HG02759 (cell line): ENCODE results near the gene SH3RF2.
"Not testable (repeated sequence)": the region's sequence is repeated elsewhere in the genome, so short reads cannot be mapped to it uniquely, and the experiment has no call there.

Experiments used
- ATAC-seq: cut with Tn5 transposase; IDR thresholded peaks from one replicate; pipeline ENCODE4 v1.9.1; 2021; ENCODE audit warnings: mild to moderate bottlenecking, moderate library complexity; ENCODE audit not compliant: unreplicated experiment

The SH3RF2 gene

DNA sequence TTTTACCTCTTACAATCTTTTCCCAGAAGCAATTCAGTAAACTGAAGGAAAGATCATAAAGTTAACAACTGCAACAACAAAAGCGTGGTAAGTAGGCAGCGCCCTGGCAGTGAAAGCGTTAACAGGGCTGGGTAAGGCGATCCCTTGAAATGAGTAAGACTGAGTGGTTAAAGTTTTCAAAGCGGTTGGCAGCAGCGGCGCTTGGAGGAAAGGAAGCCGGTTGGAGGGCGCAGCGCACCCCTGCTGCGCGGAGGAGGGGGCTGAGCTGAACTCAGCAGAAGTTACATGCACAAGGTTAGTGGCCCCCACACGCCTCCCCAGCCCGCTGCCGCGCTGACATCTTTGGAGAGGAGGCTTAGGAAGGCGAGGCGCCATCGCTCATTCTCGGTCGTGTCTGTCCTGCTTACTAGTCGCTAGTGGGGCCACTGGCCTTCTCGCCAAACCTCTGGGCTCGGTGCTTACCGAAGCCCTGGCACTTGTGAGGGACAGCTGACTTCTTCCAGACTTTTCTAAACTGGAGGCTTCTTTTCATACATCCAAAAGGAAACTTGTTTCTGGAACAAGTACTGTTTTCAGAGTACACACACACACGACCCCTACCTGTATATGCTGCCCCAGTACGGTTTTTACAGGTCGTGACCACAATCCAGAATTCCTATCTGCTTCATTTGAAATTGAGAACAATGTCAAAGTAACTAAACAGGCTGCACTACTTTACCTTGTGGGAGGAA lies at the start of gene SH3RF2:
Gene SH3RF2 (plus strand): TSS at position 178 of the 731 bp plus-strand sequence. CDS start 1,351 bp downstream, outside the sequence.
- ATAC-seq: no peak

- no peak for ATAC-seq
Observed at GRCh38 chr5:145887217-145887616, 49.2 kb upstream of the SH3RF2 start.

DNA sequence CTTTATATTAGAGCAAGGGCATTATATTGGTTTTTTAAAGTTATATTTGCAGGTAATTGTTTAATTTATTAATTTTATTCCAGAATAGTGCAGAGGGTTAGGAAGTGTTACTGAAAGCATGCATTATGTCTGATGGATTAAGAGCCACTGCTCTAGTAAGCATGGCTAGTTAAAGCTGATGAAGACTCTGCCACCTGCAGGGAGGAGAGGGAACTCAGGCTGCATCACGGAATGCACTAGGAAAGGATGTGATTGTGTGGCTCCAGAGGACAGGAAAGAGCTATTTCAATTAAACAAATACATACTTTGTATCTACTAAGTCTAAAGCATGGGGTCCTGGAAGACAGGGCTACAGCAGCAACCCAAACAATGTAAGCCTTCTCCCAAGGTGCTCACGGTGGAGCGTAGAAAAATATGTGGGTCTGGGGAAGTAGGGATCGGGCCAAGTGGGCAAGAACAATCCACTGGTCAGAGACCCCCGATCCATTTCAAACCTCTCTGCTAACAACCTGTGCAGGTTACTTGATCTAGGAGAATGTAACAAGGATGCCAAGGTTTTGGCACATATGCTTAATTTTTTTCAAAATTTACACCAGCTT lies 48.3 kb upstream of the SH3RF2 start:
- no peak for ATAC-seq

- no peak for ATAC-seq
Observed at GRCh38 chr5:145889611-145890010, 46.8 kb upstream of the SH3RF2 start.

GRCh38 chr5:145891378-145891777 lies 45.0 kb upstream of the SH3RF2 start:
- not testable (repeated sequence) for ATAC-seq

DNA sequence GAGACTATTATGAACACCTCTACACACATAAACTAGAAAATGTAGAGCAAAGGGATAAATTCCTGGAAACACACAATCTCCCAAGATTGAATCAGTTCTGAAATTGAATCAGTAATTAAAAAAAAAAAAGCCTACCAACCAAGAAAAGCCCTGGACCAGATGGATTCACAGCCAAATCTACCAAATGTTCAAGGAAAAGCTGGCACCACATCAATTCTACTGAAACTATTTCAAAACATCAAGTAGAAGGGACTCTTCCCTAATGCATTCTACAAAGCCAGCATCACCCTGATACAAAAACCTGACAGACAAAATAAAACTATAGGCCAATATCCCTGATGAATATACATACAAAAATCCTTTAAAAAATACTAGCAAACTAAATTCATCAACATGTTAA lies 38.2 kb upstream of the SH3RF2 start:
- no peak for ATAC-seq

- ATAC-seq: no peak
Observed at GRCh38 chr5:145902421-145902820, 34.0 kb upstream of the SH3RF2 start.

DNA sequence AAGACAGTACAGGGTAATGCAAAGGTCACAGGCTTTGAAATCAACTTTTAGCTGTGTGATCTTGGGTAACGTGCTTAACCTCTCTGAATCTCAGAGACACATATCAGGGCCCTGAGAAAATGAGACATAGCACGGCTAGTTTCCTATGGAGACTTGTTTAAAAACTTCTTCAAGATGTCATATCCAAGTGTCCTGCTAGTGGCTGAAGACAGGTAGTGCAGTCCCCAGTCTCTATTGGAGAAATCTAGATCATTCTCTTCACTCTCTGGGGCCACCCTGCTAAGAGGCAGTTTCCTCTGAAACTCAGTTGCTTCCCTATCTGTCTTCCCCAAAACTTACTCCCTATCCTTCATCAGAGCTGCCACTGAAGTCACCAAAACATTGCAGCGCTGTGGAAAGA lies 33.3 kb upstream of the SH3RF2 start:
- no peak for ATAC-seq

DNA sequence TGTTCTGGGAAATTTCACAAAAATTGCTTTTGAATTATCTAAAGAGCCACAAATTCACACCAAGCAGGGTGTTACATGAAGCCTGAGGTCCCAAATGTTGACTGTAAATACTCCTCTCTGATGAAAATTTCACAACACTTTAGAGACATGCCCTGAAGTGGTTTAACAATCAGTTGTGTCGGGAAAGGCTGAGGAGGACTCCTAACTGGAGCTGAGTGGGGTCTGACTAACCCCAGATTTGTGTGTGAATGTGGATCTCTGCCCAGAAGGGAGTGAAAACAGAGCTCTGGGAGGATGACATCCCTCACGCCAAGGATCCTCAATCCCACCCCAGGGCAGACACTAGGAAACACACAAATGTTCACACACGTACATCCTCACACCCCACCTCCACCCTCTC lies 32.5 kb upstream of the SH3RF2 start:
- ATAC-seq: no peak

DNA sequence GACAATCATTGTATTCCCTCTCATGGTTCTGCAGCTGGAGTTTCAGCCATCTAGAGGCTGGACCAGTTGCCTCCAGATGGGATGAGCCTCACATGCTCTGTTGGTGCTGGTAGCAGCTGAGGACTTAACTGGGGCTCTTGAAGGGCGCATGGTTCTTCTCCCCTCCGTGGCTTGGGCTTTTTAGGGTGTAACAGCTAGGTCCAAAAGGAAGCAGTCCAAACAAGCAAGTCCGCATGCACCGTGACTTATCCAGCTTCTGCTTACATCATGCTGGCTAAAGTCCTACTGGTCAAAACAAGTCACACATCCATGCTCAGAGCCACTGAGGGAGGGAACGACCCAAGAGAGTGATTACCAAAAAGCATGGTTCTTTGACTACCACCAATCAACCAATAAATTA lies 31.6 kb upstream of the SH3RF2 start:
- no peak for ATAC-seq

GRCh38 chr5:145906401-145906800 lies 30.0 kb upstream of the SH3RF2 start:
- ATAC-seq: no peak

- no peak for ATAC-seq
Observed at GRCh38 chr5:145908206-145908960, 28.0 kb upstream of the SH3RF2 start.

DNA sequence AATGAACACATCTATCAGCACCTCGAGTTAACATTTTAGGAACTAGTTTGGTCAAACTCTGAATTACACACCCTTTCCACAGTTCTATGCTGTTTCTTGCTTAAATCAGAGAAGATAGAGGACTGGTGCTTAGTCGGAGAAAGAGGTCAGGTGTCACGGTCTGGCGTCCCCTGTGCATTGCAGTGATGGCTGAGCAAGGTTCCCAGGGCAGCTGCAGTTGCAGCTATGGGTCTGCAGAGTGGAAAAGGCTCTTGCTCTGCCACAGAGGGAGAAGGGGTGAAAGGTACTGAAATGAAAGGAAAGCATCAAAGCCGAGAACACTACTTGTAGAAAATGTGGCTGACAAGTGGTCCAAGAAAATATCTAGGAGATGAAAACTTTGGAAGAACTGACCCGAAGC lies 25.2 kb upstream of the SH3RF2 start:
- no peak for ATAC-seq

GRCh38 chr5:145912019-145912418 lies 24.4 kb upstream of the SH3RF2 start:
- ATAC-seq: no peak

- ATAC-seq: no peak
Observed at GRCh38 chr5:145912594-145912993, 23.8 kb upstream of the SH3RF2 start.

- no peak for ATAC-seq
Observed at GRCh38 chr5:145913701-145914100, 22.7 kb upstream of the SH3RF2 start.

DNA sequence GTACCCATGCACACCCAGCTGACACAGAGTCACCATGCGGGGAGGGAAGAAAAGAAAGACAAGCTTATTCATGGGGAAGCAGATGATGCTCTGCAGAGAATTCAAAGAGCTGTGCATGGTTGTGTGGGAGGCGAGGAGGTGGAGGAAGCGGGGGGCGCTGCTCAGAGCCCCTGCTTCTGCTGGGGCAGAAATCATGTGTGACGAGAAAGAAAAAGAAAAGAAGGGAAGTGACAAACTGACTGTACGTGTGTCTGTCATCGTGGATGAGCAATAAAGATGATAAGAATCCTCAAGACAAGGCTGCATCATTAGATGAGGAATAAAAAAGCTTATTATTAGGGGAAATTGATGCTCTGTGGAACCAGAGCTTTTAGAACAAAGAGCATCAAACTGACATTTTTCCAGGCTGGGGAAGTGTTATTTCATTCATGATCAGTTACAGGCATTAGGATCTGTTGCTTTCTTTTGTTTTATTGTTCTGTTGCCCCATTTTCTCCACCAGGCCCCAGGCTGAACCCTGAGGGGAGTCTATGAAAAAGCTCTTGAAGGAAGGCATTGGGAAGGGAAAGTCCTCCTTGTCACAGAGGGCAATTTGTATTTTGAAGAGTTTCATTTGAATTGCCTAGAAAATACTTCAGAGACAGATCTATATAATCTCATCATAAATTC lies 20.3 kb upstream of the SH3RF2 start:
- no peak for ATAC-seq

DNA sequence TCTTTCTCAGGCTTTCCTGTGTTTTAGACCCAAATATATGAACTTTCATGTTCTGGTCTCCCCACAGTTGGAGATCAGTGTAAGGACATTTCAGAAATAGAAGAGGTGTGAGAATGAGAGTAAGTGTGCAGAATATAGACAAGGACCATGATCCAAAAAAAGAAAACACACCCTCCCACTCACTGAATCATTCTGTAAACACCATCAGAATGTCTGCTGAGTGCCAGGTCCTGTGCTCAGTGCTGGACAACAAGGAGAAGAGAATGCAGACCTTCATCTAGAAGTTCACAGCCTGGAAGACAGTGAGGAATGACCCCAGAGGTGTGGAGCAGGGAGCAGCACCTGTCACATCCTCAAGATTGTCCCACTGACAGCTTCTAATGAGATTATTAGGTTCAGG lies 19.1 kb upstream of the SH3RF2 start:
- ATAC-seq: no peak

GRCh38 chr5:145918397-145918796 lies 18.0 kb upstream of the SH3RF2 start:
- no peak for ATAC-seq

- no peak for ATAC-seq
Observed at GRCh38 chr5:145919413-145919812, 17.0 kb upstream of the SH3RF2 start.

GRCh38 chr5:145920542-145921210 lies 15.7 kb upstream of the SH3RF2 start:
- ATAC-seq: no peak
